Measurements from ENCODE around the gene SERPINB10.
A peak's percentile ranks its signal among the peaks of the same experiment; 100 is the strongest.

Gene SERPINB10

DNA sequence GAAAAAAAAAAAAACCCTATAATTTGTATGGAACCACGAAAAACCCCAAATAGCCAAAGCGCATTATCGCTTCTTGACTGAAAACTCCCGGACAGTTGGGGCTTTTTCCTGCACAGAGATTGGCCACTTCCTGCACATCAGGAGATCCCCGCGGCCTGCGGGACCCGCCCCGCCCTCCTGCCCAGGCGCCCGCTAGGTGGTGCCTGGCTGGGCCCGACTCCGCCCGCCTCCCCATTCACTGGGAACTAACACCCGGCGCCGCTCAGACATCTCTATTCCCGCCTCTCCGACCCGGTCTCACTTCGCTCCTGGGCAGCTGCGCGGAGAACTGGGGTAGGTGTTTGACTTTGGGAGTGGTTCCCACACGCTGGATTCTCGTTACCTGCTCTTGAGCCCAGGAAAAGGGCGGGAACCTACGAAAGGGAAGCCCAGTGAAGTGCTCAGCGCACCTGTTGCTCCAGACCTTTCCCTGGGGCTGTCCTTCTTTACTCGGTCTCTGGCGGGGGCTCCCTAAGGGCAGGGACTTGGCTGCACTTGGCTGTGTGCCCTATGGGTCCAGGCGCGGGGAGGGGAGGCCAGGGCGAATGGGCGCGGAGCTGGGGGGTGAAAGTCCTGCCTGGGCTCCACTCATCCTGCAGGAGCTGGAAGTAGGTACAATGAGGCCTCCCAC is 41.4 kb downstream of the SERPINB10 start, which contains the start of gene HMSD:
HMSD (plus strand) TSS at position 234 of the 670 bp plus-strand sequence. CDS start 4,155 bp downstream, outside the sequence.
- DNase-seq (ENCODE audit: low spot score) = peak; percentile 49

DNA sequence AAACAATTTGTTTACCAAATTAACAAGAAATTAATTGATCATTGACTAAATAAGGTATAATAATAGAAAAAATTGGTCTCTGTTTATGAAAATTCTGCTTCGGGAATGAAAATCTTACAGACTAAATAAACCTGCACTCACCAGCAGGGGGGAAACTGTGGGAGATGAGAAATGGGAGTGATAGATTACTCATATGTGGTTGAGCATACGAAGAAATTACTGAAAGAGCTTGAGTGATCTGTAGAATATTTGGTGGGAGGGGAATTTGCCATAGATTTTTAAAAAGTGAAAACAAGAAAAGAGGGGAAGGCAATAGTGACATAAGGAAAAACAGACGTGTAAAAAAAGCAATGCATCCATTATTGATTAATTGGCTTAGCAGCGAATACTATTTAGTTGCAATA is 43.5 kb downstream of the SERPINB10 start:
- no peak for DNase-seq (ENCODE audit: low spot score)

DNA sequence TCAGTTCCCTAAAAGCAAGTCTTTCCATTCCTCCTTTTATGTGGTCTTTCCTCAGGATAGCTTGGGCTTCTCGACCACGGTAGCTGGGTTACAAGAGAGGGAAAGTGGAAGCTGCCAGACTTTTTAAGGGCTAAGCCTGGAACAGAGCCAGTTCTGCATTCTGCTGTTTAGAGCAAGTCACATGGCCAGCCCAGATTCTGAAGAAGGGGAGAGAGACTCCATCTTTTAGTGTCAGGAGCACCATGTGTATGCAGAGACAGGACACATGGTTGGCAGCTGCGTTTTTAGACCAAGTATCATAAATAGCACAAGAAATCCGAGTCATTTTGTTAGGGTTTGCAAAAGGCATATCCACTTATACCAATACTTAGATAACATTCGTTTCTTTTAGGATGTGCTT is 46.1 kb downstream of the SERPINB10 start:
- DNase-seq (ENCODE audit: low spot score) = no peak

DNA sequence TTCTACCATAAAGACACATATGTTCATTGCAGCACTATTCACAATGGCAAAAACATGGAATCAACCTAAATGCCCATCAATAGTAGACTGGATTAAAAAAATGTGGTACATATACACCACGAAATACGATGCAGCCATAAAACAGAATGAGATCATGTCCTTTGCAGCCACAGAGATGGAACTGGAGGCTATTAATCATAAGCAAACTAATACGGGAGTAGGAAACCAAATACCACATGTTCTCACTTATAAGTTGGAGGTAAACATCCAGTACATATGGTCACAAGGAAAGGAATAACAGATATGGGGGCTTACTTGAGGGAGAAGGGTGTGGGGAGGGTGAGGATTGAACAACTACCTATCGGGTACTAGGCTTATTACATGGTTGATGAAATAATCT is 49.0 kb downstream of the SERPINB10 start:
- no peak for DNase-seq (ENCODE audit: low spot score)

DNA sequence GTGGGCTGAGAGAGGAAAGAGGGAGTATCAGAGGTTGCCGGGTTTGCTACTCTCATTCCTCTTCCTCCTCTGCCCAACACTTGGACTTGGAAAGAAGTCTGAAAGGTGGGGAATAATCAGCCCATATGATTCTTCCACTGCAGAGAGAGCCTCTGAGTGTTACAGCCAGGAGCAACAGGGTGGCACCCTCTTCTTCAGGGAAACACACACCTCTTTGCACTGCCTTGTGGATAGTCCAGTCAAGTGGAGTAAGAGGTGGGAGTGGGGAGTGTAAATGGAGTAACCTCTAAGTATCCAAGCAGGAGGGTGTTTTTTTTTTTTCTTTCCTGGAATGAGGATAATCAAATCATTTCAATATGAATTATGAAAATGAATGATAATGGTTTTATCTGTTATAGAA is 53.1 kb downstream of the SERPINB10 start:
- no peak for DNase-seq (ENCODE audit: low spot score)

DNA sequence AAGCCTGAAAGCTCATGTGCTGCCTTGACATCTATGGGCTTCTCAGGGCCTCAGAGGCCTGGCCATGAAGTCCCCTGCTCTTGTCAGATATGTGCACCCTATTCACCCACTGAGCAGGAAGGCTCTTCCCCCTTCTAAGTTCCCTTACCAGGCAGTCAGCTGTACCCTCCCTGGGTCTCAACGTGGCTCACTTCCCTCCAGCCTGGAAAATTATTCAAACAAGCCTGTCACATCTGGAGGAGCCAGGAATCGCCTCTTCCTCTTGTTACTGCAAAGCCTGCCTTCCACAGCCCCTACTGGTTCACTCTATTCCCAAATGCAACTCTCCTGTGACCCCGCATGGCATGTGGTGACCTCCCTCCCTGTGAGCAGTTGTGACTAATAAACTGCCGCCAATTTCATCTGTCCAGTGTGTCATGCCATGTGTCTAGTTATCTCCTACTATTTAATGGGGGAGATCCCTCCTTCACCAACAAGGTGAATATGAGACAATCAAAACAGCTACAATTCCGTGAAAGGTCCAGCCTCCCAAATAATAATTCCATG is 53.8 kb downstream of the SERPINB10 start:
- no peak for DNase-seq (ENCODE audit: low spot score)

DNA sequence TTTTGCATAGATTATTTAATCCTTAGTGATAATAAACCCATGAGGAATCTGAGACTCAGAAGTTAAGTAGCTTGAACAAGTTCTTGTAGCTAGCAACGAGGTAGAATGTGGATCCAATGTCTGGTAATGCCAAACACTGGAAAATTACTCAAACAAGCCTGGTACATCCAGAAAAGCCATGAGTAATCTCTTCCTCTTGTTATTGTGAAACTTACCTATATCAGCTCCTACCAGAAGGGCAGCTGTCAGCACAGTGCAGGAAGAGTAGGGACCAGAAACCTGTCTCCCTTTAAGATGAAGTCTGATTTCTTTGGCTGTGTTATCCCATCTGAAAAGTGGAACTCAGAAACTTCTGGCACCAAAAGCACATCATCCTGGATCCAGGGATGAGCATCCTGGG is 54.4 kb downstream of the SERPINB10 start:
- DNase-seq (ENCODE audit: low spot score) = no peak

DNA sequence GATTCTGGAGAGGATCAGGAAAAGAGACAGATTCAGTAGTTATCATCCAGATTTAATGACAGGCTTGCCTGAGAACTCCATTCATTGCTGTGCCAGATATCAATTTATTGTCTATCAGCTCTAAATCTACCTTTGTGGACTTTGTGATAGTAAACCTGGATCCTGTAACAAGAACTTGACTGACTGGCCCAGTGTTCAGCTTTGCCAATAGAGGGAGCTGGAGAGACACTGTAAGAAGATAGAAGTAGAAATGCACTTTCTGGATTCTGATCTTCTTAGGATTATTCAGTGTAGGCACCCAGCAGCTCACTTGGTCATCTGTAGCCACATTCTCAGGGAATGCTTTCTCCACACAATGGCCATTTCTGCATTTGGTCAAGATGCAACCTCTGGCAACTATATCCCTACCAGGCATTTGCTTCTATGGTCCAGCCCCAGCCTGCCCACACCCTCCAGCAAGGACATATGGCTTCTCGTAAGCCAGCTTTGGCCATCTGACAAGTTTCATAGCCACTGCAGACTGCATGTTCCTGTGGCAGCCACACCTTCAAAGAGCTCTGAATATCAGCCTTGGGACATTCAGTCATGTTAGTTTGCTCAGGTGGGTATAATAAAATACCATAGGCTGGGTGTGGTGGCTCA is 56.0 kb downstream of the SERPINB10 start:
- no peak for DNase-seq (ENCODE audit: low spot score)

DNA sequence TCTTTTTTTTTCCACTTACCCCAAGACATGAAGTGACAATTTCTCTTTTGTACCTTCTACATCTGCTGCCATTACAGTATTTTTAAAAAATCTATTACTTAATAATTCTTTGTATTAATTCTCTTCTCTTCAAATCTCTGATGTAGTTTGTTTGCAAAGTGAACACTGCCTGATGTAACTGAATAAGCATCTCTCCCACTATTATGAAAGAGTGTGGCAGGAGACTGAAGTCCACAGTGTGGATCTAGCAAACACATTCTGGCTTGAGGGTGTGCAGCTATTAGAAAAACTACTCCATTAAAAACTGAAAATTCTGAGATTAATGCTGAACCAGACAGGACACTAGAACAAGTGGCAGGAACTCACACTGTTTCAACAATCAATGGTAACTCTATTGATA is 57.1 kb downstream of the SERPINB10 start:
- DNase-seq (ENCODE audit: low spot score) = no peak

DNA sequence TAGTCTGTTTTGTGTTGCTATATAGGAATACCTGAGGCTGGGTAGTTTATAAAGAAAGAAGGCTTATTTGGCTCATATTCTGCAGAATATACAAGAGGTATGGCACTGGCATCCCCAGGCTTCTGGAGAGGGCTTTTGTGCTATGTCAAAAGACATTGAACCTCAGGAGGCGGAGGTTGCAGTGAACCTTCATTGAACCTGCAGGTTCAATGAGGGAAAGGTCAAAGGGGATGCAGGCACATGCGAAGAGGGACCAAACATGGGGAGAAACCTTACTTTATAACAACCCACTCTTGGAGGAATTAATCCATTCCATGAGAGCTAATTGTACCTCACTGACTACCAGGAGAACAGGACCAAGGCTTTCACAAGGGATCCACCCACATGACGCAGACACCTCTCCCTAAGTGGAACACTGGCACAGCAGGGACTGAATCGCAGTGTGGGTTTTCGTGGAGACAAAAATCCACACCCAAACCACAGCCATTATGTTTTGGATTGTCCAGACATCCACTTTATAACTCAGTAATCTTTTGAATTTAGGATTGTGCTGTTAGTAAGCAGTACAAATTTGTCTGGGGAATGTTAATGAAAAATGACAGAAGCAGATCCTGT is 58.1 kb downstream of the SERPINB10 start:
- DNase-seq (ENCODE audit: low spot score) = no peak

DNA sequence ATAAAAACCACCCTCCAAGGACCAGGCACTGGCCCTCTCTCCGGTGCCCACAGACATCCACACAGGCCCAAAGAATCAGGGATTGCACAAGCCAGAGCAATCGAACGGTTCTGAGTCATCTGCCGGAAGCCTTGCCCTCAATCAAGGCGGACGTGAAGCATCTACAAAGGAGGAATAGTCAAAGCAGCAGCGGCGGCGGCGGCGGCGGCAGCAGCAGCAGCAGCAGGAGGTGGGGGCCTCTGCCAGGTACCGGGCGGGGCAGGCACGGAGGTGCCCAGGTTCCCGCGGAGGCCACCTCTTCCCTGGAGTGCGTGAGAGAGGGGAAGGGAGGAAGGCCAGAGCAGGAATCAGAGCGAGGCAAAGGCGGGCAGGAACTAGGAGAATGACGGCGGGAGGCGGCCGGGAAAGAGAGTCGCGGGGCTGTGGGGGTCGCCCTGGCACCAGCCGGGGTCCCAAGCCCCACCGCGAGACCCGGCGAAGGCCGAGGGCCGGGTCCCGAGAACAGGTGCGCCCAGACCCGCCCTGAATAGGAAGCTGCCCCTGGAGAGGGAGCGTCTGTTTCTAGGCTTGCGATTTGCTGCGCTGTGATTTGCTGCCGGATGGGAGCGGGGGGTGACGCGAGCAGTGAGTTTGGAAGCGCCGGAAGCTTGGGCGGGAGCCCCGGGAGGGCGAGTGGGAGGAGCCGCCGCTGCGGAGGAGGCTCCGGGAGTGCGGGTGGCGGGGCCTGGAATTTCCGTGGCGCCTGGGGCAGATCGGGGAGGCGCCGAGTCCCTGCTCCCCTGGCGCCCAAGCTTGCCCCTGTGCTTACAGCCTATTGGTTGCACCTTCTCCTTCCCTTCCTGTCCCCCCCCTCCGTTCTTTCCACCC is 62.4 kb downstream of the SERPINB10 start, which contains the start of gene SERPINB8:
SERPINB8 (plus strand) TSS at position 140 of the 867 bp plus-strand sequence. CDS start 8,228 bp downstream, outside the sequence.
- DNase-seq (ENCODE audit: low spot score) = peak; percentile 94

DNA sequence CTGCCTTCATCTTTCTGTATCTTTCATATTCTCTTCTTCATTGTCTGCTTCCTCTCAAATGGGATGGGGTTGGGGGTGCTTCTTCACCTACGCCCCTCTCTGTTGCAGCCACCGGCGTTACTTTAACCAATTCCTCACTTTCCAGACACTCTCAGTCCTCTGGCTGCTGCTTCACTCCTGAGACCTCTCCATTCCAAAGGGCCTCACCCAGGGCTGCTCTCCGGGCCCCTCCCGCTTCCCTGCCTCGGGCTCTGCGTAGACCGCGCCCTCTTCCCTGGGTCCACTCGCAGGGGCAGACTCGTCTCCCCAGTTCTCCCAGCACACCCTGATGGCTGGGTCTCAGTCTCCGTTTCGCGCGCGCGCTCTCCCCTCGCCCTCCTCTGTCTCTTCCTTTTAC is 63.0 kb downstream of the SERPINB10 start:
- no peak for DNase-seq (ENCODE audit: low spot score)

DNA sequence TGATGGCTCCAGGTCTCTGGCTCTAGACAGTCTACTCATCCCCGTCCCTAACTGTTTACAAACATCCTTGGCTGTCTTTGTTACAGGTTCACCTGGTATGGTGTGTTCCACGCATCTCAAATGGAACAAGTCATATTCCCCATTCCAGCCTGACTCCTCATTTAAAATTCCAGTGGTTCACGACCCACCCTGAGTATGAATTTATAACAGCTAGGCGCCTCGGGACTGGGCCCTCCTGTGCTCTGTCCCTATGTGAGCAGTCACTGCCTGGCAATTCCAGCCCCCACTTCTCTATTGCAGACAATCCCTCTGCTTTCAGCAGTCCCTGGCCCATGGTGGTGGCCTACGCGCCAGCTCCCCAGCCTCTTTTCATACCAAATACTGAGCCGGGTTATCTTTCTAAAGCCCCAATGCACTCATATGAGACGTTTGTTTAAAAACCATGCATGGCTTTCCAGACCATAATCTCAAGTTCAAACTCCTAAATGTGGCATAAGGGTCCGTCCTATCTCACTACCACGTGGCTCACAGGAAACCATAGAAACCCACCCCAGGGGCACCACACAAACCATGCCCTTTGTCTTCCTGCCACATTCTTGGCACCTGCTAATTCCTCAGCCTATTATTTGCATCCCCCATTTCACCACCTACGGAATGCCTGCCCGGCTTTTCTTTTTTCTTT is 63.7 kb downstream of the SERPINB10 start:
- DNase-seq (ENCODE audit: low spot score) = no peak

DNA sequence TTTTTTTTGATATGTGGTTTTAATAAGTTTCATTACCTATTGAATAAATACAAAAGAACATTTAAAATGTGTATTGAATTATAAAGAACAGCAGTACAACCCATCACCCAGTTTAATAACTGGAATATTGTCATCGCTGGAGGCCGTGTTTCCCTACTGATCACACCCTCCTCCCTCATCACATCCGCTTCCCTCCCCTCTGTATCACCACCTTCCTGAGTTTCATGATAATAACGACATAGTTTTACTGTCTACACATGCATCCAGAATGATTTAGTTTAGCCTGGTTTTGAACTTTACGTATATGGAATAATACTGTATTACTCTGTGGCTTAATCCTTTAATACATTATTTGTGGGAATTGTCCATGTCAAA is 64.2 kb downstream of the SERPINB10 start:
- no peak for DNase-seq (ENCODE audit: low spot score)

DNA sequence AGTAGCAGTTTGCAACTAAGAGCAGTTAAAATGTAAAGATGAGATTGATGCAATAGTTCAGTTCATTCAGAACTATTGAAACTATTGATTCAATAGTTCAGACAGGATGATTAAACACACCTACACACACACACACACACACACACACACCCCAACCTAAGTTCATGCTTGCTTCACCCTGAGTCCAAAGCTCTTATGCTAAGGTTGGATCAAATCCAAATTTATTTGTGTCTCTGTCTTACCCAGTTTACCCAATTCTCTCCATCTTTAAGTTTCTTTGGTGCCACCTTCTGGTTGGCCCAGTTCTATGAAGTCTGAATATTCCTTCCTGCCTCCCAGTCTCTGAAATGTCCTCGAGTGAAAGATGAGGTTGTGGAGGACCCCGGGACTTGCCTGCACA is 67.2 kb downstream of the SERPINB10 start:
- DNase-seq (ENCODE audit: low spot score) = peak; percentile 33

DNA sequence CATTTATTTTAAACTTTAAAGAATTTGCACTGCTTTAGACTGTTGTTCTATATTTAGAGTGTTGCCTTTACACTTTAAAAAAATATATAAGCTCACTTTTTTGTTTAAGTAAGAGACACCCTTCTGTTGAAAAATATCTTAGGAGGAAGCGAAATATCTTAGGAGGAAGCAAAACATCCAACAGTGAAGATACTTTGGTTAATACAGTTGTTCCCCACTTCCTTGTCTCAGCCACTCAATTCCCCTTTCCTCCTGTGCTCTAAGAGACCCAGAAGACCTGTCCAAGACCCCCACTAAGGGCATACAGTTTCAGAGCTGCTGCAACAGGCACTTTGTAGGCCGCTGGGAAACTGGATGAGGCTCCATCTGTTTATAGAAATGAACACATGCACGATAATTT is 67.9 kb downstream of the SERPINB10 start:
- DNase-seq (ENCODE audit: low spot score) = peak; percentile 12

DNA sequence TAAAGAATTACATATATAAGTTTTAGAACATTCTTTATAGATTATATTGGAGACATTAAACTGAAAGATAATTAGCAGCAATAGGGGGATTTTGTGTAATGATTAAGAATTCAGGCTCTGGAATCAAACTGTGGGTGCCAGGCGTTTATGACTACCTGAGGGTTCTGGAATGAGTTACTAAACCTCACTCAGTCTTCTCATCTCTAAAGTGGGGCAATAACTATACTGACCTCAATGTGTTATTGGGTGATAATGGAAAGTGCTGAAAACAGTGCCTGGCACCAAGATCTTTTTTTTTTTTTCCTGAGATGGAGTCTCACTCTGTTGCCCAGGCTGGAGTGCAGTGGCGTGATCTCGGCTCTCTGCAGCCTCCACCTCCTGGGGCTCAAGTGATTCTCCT is 69.3 kb downstream of the SERPINB10 start:
- no peak for DNase-seq (ENCODE audit: low spot score)

DNA sequence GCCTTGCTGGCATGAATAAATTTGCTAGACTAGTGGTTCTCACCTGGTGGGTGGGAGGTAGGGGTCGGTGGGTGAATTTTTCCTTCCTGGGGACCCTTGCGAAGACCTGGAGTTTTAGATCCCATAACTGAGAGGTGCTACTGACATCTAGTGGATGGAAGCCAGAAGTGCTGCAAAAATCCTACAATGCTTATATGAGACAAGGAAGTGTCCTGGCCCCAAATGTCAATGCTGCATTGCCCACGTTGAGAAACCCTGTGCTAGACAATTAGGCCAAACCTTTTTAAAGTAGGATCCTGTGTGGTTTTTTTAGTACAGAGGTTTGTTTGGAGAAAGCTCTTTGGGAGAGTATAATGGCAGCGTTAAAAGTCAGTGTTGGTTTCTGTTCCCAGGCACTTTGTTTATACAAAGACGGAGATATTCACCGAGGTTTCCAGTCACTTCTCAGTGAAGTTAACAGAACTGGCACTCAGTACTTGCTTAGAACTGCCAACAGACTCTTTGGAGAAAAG is 71.7 kb downstream of the SERPINB10 start:
- peak; percentile 47 for DNase-seq (ENCODE audit: low spot score)

DNA sequence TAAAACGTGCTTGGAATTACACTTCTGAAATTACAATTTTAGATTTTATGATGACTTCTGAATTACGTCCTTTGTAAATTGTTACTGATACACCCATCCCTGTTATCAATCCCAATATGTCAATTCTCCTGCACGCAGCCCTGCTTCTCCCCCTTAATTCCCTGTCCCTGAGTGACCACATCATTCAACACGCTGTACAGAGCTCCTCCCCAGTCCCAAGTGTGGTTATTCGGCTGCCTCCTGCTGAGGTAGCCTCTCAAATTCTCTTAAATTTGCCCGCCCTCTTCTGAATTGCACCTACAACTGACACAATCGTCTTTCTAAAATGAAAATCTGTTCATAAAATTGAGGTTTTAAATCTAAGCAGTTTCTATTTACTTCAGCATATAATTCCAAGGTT is 72.3 kb downstream of the SERPINB10 start:
- DNase-seq (ENCODE audit: low spot score) = no peak

DNA sequence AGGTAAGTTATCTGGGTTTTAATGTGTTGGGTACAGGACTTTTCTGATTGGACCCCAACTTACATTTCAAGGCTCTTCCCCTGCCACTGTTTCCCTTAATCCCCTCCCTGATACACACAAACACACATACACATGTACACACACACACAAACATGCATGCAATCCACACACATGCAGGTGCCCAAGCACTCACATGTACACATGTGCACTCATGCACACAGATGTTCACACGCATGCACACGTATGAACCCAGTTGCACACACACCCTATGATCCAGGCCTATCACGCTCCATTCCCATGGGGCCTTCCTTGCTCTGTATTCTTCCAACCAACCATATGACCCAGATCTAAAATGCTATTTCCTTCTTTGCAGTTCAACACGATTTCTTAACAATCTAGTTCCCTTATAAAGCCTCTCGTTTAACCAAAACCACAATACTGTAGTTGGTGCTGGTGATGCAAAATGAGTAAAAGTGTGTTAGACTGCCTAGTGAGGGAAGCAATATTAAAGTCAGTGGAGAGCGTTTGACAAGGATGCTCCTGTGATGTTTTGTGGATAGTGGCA is 73.2 kb downstream of the SERPINB10 start:
- no peak for DNase-seq (ENCODE audit: low spot score)

DNA sequence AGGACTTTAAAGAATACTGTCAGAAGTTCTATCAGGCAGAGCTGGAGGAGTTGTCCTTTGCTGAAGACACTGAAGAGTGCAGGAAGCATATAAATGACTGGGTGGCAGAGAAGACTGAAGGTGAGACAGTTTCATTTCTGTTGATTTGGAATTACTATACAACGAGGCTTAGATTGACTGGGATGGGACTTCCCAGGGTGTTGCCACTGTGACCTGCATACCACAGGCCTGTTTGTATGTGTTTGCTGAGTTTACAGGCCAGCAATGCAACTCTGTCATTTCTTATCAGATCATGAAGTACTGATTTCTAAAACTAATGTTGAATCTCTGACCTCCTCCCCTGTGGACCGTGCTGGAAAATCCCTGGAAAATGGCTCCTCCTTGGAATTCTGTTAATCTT is 74.0 kb downstream of the SERPINB10 start:
- DNase-seq (ENCODE audit: low spot score) = no peak

Measured in putamen (tissue), 1 donor.